GM19324 (cell line): ENCODE measurements around the gene EPM2AIP1.
"Not testable (repeated sequence)": the region's sequence is repeated elsewhere in the genome, so short reads cannot be mapped to it uniquely, and the experiment has no call there.

ENCODE experiments used
- ATAC-seq: cut with Tn5 transposase; IDR thresholded peaks from one replicate; pipeline ENCODE4 v1.9.1; 2021; ENCODE audit warnings: mild to moderate bottlenecking, moderate library complexity; ENCODE audit not compliant: unreplicated experiment, low FRiP score

The EPM2AIP1 gene

DNA sequence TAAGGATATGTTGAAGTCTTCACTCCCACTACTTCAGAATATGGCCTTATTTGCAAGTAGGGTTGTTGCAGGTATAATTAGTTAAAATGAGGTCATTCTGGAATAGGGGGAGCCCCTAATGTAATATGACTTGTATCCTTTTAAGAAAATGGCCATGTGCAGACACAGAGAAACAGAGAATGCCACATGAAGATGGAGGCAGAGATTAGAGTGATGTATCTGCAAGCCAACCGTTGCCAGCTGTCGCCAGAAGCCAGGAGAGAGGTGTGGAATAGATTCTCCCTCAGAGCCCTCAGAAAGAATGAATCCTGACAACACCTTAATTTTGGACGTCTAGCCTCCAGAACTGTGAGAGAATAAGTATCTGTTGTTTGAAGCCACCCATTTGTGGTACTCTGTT lies 36.8 kb downstream of the EPM2AIP1 start:
- ATAC-seq: no peak

DNA sequence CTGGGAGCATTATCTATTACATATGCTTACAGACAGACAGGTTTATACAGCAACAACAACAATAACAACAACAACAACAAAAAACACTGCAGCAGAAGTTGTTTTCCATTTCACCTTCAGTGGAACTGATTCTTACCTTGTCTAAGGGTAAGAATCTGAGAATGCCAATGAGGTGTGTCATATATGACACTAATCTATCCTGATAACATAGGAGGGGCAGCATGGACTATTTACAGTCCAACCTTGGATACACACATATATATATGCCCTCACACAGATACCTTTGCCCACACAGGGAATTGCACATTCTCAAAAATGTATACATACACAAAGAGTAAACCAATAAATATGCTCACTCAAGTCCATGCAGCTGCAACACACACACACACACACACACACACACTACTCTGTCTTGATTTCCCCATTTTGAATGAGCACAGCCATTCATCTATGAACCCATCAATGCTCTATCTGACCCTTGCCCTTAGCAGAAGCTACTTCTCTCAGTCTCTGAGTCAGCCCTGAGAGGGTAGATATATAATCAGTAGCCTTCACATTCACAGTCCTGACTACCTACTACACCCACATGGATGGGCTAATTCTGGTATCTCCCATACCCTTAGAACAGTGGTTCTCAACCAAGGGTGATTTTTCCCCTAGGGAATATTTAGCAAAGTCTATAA lies 38.3 kb downstream of the EPM2AIP1 start:
- ATAC-seq: no peak

GRCh38 chr3:36947814-36948213 lies 45.1 kb downstream of the EPM2AIP1 start:
- ATAC-seq: not testable (repeated sequence)

DNA sequence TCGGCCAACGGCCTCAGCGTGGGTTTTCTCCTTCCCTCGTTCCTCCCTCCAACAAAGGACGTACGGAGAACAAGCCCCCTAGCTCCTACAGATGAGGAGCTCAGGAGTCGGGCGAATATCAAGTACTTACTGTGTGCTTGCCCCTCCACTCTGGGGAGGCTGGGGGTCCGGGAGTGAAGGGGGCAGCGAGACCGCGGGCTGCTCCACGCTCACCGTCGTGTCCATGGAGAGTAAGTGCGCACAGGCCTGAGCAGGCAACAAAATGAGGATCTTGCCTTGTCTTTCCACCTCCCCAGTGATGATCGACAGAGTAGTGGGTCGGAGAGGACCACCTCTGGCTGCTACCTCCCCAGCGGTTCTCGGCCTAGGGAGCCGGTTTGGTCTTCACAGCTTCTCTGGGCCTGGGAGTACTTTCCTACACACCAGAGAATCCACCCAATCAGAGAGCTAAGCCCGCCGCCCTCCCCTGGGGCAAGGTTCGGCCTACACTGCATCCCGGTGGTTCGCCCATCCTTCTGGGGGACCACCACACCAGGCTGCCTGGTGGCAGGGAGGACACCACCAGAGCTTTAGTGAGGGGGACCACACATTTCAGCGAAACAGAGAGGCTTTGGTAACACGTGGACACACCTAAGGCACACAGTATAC lies 47.5 kb downstream of the EPM2AIP1 start:
- ATAC-seq: no peak

- ATAC-seq: peak; percentile 62
Measured at GRCh38 chr3:36944641-36945270, 48.2 kb downstream of the EPM2AIP1 start, which contains the start of gene TRANK1. TRANK1 (minus strand) TSS chr3:36945054; CDS start chr3:36944809, 245 bp downstream.

DNA sequence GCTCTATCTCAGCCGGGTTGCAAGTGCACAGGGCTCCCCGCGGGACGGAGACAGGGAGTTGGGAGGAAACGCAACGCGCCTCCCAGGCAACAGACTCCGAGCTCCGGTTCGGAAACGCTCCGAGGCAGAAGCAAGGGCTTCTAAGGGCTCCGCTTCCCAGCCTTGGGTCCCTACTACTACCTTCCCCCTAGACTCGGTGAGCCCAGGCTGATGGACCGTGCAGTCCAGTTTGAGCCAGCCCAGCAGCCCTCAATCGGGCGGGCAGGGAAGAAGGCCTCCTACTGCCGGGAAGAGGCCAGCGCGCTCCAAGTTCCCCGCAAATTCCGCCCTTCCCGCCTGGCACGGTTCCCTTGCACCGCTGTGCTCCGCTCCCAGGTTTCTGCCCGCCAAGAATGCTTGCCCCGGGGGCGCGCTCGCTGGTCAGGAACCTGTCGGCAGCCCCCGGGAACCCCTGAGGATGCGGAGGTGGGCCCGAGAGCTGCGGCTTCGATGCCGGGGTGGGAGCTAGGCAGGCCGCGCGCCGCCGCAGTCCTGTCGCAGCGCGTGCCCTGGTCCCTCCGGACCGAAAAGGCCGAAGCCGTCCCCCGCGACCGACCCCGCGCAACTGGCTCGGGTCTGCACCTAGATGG lies 48.8 kb downstream of the EPM2AIP1 start:
- peak; percentile 62 for ATAC-seq

- ATAC-seq: no peak
Measured at GRCh38 chr3:36943601-36944000, 49.3 kb downstream of the EPM2AIP1 start.

GRCh38 chr3:36942638-36943248 lies 50.2 kb downstream of the EPM2AIP1 start:
- ATAC-seq: no peak

DNA sequence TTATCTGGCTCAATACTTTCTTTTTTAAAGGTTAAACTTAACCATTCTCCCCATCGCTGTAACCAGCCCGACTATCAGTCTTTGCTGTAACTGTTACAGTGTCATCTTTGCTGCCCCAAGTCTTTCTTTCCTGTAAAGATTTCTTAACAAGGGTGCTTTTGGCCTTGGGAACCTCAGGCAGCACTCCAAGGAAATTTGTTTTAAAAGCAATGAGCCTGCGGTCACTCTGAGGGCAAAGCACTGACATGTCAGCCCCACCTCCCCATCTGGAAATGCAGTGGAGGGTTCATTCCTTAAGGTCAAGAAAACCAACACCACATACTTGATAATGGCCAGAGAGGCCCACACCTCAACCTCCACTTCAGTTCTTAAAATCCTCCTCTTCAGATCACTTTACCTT lies 51.3 kb downstream of the EPM2AIP1 start:
- no peak for ATAC-seq

- ATAC-seq: no peak
Measured at GRCh38 chr3:36941162-36941561, 51.8 kb downstream of the EPM2AIP1 start.

- no peak for ATAC-seq
Measured at GRCh38 chr3:36937492-36937891, 55.4 kb downstream of the EPM2AIP1 start.
